Trophoblast cell (in vitro differentiated cells and primary cell): Measurements from ENCODE around the gene RGS4.

Source experiments
- DNase-seq, 2 donors: peaks; one replicate each; pipeline ENCODE4 v3.0.0-alpha.2; 2016
- H2AFZ ChIP-seq: 2 replicates; pipeline ENCODE4 v1.6.1; 2013; ENCODE audit warnings: low read length, moderate library complexity, mild to moderate bottlenecking; ENCODE audit not compliant: insufficient read depth, poor library complexity
- H2AK5ac ChIP-seq: 2 replicates; pipeline ENCODE4 v1.6.1; 2013; ENCODE audit warnings: mild to moderate bottlenecking, low read length
- H2BK120ac ChIP-seq: 2 replicates; pipeline ENCODE4 v1.6.1; 2013; ENCODE audit warnings: low read length, mild to moderate bottlenecking, moderate library complexity; ENCODE audit not compliant: insufficient read depth, poor library complexity
- H2BK12ac ChIP-seq: 2 replicates; pipeline ENCODE4 v1.6.1; 2013; ENCODE audit warnings: mild to moderate bottlenecking, low read length, moderate library complexity
- H2BK5ac ChIP-seq: 2 replicates; pipeline ENCODE4 v1.6.1; 2013; ENCODE audit warnings: low read length, low read depth, moderate library complexity, mild to moderate bottlenecking; ENCODE audit not compliant: poor library complexity
- H3K14ac ChIP-seq: 2 replicates; pipeline ENCODE4 v1.6.1; 2013; ENCODE audit warnings: mild to moderate bottlenecking, low read length
- H3K18ac ChIP-seq: 2 replicates; pipeline ENCODE4 v1.6.1; 2013; ENCODE audit warnings: mild to moderate bottlenecking, low read length
- H3K23ac ChIP-seq: 2 replicates; pipeline ENCODE4 v1.6.1; 2013; ENCODE audit warnings: low read length
- H3K27ac ChIP-seq: 2 replicates; pipeline ENCODE4 v1.5.1; 2013; ENCODE audit warnings: low read depth, mild to moderate bottlenecking, inconsistent platforms, low read length, moderate library complexity
- H3K27me3 ChIP-seq: 2 replicates; pipeline ENCODE4 v1.6.1; 2013; ENCODE audit warnings: inconsistent platforms, mild to moderate bottlenecking, low read length, moderate library complexity; ENCODE audit not compliant: insufficient read depth
- H3K36me3 ChIP-seq, 2 experiments: 1 replicate in 1 of 2; 2 replicates in 1 of 2; pipeline ENCODE4 v1.6.1; 2013; ENCODE audit warnings: low read length in 2 of 2, mild to moderate bottlenecking in 2 of 2, moderate library complexity in 1 of 2; ENCODE audit not compliant: insufficient read depth in 2 of 2, control insufficient read depth in 1 of 2
- H3K4ac ChIP-seq: 2 replicates; pipeline ENCODE4 v1.6.1; 2013; ENCODE audit warnings: low read depth, mild to moderate bottlenecking, low read length, moderate library complexity
- H3K4me1 ChIP-seq, 2 experiments: 1 replicate in 1 of 2; 2 replicates in 1 of 2; pipeline ENCODE4 v1.6.1; 2013; ENCODE audit warnings: low read length in 2 of 2, mild to moderate bottlenecking in 2 of 2, moderate library complexity in 1 of 2; ENCODE audit not compliant: insufficient read depth in 2 of 2, control insufficient read depth in 1 of 2
- H3K4me2 ChIP-seq: 2 replicates; pipeline ENCODE4 v1.6.1; 2013; ENCODE audit warnings: inconsistent platforms, mild to moderate bottlenecking, low read length, moderate library complexity
- H3K4me3 ChIP-seq: 2 replicates; pipeline ENCODE4 v1.5.1; 2013; ENCODE audit warnings: mild to moderate bottlenecking, low read depth, low read length, inconsistent platforms
- H3K79me1 ChIP-seq: one replicate; pipeline ENCODE4 v1.6.1; 2013; ENCODE audit warnings: low read length
- H3K79me2 ChIP-seq: 2 replicates; pipeline ENCODE4 v1.6.1; 2013; ENCODE audit warnings: low read length, mild to moderate bottlenecking; ENCODE audit not compliant: control insufficient read depth, insufficient read depth, poor library complexity
- H3K9ac ChIP-seq: 2 replicates; pipeline ENCODE4 v1.6.1; 2013; ENCODE audit warnings: mild to moderate bottlenecking, low read length
- H3K9me3 ChIP-seq: 2 replicates; pipeline ENCODE4 v1.6.1; 2013; ENCODE audit warnings: low read depth, mild to moderate bottlenecking, control low read depth, inconsistent platforms, low read length; ENCODE audit not compliant: insufficient read depth
- H4K12ac ChIP-seq: 2 replicates; pipeline ENCODE4 v1.6.1; 2013; ENCODE audit warnings: low read depth, mild to moderate bottlenecking, low read length, moderate library complexity
- H4K8ac ChIP-seq: 2 replicates; pipeline ENCODE4 v1.6.1; 2013; ENCODE audit warnings: low read depth, mild to moderate bottlenecking, low read length, moderate library complexity
- H4K91ac ChIP-seq: one replicate; pipeline ENCODE4 v1.6.1; 2013; ENCODE audit warnings: low read depth, mild to moderate bottlenecking, low read length, moderate library complexity
- WGBS: extraction: QIAGEN DNeasy Blood & Tissue Kit; methylation state at CpG from one replicate; pipeline ENCODE4 v1.1.7; 2013; ENCODE audit warnings: missing lambda C conversion rate; ENCODE audit not compliant: insufficient read length, insufficient coverage; ENCODE audit errors: extremely low coverage; 5-methylcytosine and 5-hydroxymethylcytosine counted together

RGS4 gene

GRCh38 chr1:163119707-163120106, 50.5 kb downstream of the RGS4 start:
- DNase-seq, result no peak
- no peak overlapping the region for H3K14ac ChIP-seq
- no peak overlapping the region for H2BK120ac ChIP-seq
- H4K91ac ChIP-seq, result no peak overlapping the region
- no peaks in the 10 kb centered on the region for H3K79me2 ChIP-seq
- no peaks in the 10 kb centered on the region for H3K4me1 ChIP-seq
- no peak overlapping the region for H3K4me3 ChIP-seq
- no peak overlapping the region for H2AK5ac ChIP-seq
- no peak overlapping the region for H3K23ac ChIP-seq
- H3K27ac ChIP-seq, result no peak overlapping the region
- H3K79me1 ChIP-seq, result no peaks in the 10 kb centered on the region
- no peak overlapping the region for H3K18ac ChIP-seq
- H4K12ac ChIP-seq, result no peak overlapping the region
- H3K9ac ChIP-seq, result no peak overlapping the region
- H2AFZ ChIP-seq, result no peak overlapping the region
- no peak overlapping the region for H4K8ac ChIP-seq
- H3K9me3 ChIP-seq, result no peaks in the 10 kb centered on the region
- no peaks in the 10 kb centered on the region for H3K36me3 ChIP-seq
- H3K27me3 ChIP-seq, result no peaks in the 10 kb centered on the region
- no peak overlapping the region for H2BK12ac ChIP-seq
- no peak overlapping the region for H3K4me2 ChIP-seq
- no peak overlapping the region for H3K4ac ChIP-seq
- H2BK5ac ChIP-seq, result no peak overlapping the region

GRCh38 chr1:163120372-163120771, 51.2 kb downstream of the RGS4 start:
- no peak overlapping the region for H3K27ac ChIP-seq
- no peaks in the 10 kb centered on the region for H3K79me1 ChIP-seq
- no peak overlapping the region for H4K8ac ChIP-seq
- no peak overlapping the region for H3K18ac ChIP-seq
- H2BK5ac ChIP-seq, result no peak overlapping the region
- H3K4me3 ChIP-seq, result no peak overlapping the region
- DNase-seq, result no peak
- H3K27me3 ChIP-seq, result no peaks in the 10 kb centered on the region
- no peak overlapping the region for H3K4me2 ChIP-seq
- H2AK5ac ChIP-seq, result no peak overlapping the region
- no peaks in the 10 kb centered on the region for H3K9me3 ChIP-seq
- H3K79me2 ChIP-seq, result no peaks in the 10 kb centered on the region
- no peak overlapping the region for H4K12ac ChIP-seq
- no peak overlapping the region for H4K91ac ChIP-seq
- no peaks in the 10 kb centered on the region for H3K4me1 ChIP-seq
- H3K4ac ChIP-seq, result no peak overlapping the region
- no peak overlapping the region for H3K23ac ChIP-seq
- H3K14ac ChIP-seq, result no peak overlapping the region
- H2BK120ac ChIP-seq, result no peak overlapping the region
- WGBS, result no CpG with 5 or more reads among the region's 1 CpG
- no peak overlapping the region for H2AFZ ChIP-seq
- no peak overlapping the region for H2BK12ac ChIP-seq
- no peak overlapping the region for H3K9ac ChIP-seq
- no peaks in the 10 kb centered on the region for H3K36me3 ChIP-seq

GRCh38 chr1:163124812-163125211, 55.7 kb downstream of the RGS4 start:
- H3K27me3 ChIP-seq, result no peaks in the 10 kb centered on the region
- no peak overlapping the region for H3K14ac ChIP-seq
- no peak overlapping the region for H2BK5ac ChIP-seq
- no peaks in the 10 kb centered on the region for H3K79me2 ChIP-seq
- H3K4me2 ChIP-seq, result no peak overlapping the region
- H3K9ac ChIP-seq, result no peak overlapping the region
- no peak overlapping the region for H3K4me3 ChIP-seq
- no peaks in the 10 kb centered on the region for H3K79me1 ChIP-seq
- no peak overlapping the region for H3K27ac ChIP-seq
- H2AK5ac ChIP-seq, result no peak overlapping the region
- H2AFZ ChIP-seq, result no peak overlapping the region
- H2BK12ac ChIP-seq, result no peak overlapping the region
- no peak overlapping the region for H4K12ac ChIP-seq
- H3K36me3 ChIP-seq, result no peaks in the 10 kb centered on the region
- H4K8ac ChIP-seq, result no peak overlapping the region
- no peaks in the 10 kb centered on the region for H3K4me1 ChIP-seq
- no peak overlapping the region for H3K4ac ChIP-seq
- no peak for DNase-seq
- no peaks in the 10 kb centered on the region for H3K9me3 ChIP-seq
- no peak overlapping the region for H2BK120ac ChIP-seq
- no CpG with 5 or more reads among the region's 4 CpGs for WGBS
- no peak overlapping the region for H3K18ac ChIP-seq
- H3K23ac ChIP-seq, result no peak overlapping the region
- H4K91ac ChIP-seq, result no peak overlapping the region
